Stimulated activated CD4-positive, alpha-beta T cell treated with anti-CD3 and anti-CD28 coated beads, TNF-alpha, amount 100 ng/mL, for 4 hours (primary cell): ENCODE measurements around the gene HEATR1.
A peak's percentile ranks its signal among the peaks of the same experiment; 100 is the strongest.
"Not testable (repeated sequence)": the region's sequence is repeated elsewhere in the genome, so short reads cannot be mapped to it uniquely, and the experiment has no call there.

Experiments
- DNase-seq, 3 experiments: peaks; one replicate each; pipeline ENCODE4 v3.0.0-alpha.2; 2020; ENCODE audit warnings: low read depth in 3 of 3

The HEATR1 gene

DNA sequence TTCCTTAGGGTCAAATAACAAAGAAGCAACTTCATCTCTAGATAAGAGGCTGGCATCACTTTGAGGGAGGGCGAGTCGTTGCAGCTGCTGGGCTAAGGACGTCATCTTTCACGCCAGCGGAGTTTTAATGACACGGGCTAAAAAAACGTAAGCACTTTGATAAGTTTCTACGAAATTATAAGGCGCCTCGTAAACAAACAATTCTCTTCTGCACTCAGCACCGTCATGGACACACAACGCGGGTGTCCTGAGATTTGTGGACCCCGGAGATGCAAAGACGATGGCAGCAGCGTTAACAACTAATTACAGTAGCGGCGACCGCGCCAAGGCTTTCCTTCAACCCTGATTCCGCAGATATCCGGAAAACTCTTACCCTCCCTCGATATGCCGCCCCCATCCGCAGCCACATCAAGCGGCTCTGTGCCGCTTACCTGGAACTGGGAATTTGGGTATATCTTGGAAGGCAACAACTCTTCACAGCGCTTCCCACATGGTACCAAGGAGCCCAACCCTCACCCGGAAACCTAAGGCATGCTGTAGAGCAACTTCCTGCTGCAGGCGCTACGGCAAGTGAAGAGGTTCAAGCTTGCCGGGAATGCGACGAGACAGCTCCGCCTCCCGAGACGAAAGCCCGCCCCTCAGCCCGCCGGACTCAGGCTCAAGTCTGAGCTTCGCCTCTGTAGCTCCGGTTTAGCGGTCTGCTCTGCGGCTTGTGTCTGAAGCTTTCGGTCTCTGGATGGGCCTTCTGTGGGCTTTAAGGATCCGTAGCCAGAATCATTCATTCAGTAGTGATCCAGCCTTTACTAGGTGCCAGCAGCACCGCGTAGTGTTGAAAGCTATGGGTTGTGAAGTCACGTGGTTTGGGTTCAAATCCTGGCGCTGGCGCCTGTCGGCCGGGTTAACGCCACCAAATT is at the start of gene HEATR1:
HEATR1 (minus strand) TSS at position 526 of the 914 bp plus-strand sequence; CDS start at position 105, 421 bp downstream.
- peak; percentile 77 to 82 (median 81) for DNase-seq

GRCh38 chr1:236645016-236645680 is 40.8 kb upstream of the HEATR1 start:
- no peak for DNase-seq

GRCh38 chr1:236642763-236643162 is 38.4 kb upstream of the HEATR1 start:
- DNase-seq, result no peak

- no peak for DNase-seq
These were observed 35.4 kb upstream of the HEATR1 start for GRCh38 chr1:236639686-236640085.

GRCh38 chr1:236638945-236639344 is 34.6 kb upstream of the HEATR1 start:
- no peak for DNase-seq

DNA sequence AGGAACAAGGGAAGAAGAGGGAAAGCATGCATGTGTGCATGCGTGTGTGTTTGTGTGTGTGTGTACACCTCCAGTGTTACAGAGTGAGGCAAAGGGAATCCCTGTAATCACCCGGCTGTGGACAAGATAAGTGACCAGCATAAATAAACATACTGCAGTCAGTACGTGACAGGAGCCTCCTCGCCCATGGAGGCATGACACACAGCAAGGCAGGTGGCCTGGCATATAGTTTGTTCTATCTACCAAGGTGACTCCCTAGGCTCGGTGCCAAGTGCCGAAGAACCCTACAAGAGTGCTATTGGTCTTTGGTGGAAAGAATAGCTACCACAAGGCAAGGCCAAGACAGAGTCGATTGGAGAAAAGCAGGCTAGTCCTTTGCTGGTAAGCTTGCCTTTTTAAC is 31.7 kb upstream of the HEATR1 start:
- DNase-seq, result no peak

DNA sequence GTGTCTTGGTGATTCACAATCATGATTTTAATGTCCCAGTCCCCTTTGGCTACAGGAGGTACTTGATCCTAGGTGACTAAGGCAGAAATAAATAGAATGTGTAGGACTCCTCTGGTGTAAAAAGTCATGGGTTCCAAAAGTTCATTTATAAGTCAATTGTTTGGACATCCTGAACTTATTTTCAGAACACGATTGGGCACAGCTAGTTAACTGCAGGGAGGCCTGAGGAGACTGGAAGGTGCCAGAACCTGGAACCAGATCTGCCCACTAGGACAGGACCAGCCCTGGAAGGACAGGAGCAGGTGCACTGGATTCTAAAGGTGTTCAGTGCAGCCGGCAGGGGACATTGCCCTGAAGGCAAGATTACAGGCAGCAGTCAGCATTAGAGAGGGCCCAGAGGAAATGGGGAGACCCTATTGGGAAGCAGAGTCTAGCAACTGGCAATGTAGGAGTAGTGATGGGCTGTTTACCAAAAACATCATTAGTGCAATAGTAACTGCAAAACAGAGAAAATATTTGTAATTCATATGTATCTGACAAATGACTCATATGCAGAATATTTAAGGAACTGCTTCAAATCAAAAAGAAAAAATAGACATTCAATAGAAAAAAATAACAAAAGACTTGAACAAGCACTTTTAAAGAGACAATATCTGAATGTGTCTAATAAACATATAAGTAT is 23.6 kb upstream of the HEATR1 start:
- no peak for DNase-seq

DNA sequence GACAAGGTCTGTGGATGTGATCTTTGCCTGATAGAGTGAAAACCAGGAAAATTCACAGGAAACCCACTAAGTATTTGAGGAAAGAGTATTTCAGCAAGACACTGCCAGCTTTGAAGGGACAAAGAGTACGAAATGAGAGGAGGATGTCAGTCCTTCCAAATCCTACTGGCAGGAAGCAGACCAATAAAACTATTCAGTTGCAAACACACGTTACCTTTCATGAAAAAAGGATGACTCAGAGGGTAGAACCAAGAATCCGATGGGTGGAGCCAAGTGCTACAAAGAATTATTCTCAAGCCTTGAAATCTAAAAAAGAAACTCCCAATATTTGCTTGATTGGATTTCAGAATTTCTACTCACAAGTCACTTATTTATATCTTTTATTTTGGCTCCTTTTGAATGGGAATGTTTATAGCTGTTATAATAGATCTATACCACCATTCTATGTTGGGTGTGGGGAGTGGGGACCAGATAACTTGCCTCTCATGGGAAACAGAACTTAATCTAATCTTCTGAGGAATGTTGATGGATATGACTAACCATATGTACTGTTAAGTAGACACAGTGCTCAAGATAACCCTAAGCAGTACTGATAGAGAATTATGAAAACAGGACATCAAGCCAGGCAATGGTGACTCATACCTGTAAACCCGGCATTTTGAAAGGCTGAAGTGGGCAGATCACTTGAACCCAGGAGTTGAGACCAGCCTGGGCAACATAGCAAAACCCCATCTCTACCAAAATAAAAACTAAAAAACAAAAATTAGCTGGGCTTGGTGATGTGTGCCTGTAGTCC is 19.3 kb upstream of the HEATR1 start:
- DNase-seq, result no peak

DNA sequence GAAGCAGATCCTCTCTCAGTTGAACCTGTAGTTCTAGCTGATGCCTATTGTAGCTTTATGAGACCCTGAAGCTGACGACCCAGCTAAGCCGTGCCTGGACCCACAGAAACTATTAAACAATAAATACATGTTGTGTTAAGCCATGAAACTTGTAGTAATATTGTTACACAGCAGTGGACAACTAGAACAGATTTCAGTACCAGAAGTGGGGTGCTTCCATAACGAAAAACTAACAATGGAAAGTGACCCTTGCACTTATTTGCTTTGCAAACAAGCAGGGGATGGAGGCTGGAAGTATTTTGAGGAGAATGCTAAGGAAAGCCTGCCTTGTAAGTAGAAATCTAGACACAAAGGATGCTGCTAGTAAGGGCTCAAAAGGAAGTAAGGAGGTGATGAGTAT is 18.1 kb upstream of the HEATR1 start:
- no peak for DNase-seq

GRCh38 chr1:236619398-236619797 is 15.1 kb upstream of the HEATR1 start:
- no peak for DNase-seq

DNA sequence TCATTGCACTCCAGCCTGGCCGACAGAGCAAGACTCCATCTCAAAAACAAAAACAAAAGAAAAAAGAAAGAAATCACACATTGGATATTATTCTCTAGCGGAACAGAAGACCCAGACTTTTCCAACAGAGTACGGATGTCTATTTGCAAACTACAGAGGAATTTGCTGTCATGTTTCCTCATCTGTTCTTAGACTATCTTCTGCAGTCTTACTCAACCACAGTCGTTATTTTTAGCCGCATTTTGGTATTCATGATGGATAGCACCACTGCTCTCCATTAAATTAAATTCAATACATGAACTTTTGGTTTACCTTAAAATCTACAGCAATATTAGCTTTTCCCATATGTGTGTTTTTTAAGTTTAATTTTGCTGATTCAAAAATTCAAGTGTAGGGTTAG is 14.2 kb upstream of the HEATR1 start:
- no peak for DNase-seq

- no peak for DNase-seq
These were observed 11.3 kb upstream of the HEATR1 start for GRCh38 chr1:236615399-236616148.

DNA sequence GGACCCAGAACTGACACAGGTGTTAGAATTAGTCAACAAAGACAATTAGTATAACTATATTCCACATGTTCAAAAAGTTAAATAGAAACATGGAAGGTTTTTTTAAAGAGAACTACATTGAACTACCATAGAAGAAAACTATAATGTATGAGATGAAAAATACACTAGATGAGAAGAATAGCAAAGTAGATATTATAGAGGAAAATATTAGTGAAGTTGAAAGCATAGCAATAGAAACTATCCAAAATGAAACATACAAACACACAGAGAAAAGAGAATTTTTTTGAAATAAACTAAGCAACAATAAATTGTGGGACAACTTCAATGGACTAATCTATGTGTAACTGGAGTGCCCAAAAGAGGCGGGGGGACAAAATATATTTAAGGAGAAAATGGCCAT is 8.0 kb upstream of the HEATR1 start:
- DNase-seq, result no peak

GRCh38 chr1:236608930-236609726 is 4.8 kb upstream of the HEATR1 start:
- DNase-seq, result no peak

DNA sequence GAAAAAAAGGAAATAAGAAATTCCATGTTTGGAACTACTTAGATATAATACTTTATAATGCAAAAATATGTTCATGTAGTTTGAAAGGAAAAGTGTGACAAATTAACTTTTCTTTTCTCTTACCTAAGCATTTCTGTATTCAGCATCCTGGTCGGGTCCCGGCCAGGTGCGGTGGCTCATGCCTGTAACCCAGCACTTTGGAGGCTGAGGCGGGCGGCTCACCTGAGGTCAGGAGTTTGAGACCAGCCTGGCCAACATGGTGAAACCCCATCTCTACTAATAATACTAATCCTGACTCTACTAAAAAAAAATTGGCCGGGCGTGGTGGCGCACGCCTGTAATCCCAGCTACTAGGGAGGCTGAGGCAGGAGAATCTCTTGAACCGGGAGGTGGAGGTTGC is 3.3 kb upstream of the HEATR1 start:
- not testable (repeated sequence) for DNase-seq

- no peak for DNase-seq
These were observed 840 bp upstream of the HEATR1 start for GRCh38 chr1:236604905-236605806.

DNA sequence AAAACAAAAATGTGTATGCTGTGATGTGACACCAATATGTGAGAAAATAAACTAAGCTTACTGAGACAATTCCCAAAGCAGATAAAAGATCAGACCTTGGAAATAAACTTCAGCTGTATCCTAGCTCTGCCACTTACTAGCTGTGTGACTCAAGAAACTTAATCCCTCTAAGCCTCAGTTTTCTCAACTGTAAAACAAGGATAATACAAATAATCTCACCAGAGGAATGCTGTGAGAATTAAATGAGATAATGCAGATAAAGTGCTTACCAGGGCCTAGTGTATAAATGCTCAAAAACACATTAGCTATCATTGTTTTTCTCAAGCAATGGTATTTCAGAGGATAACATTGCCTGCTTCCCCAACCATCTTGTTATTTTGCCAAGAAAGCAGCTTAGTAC is 2.1 kb downstream of the HEATR1 start:
- no peak for DNase-seq

DNA sequence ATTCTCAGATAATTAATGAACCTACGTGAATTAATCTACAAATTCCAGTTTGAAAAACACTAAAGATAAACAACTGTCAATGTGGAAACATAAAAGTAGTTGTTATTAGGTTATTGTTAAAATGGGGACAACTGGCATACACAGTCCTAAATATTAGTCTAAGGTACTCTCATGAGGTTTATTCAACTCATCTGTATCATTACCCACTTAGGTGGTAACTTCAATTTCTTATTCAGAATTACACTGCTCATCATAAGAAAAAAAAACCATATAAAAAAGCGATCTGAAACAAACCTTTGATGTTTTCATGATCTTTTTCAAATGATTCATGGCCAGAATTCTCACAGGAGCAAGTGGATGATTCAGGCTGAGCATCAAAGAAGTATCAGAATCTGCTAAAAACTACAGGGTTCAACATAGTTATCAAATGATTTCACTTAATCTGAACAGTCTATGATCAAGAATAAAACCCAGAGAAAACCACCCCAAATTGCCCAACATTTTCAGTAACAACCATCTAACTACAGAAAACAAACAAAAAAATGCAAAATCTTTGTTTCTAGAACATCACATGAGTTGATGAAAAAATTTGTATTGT is 13.7 kb downstream of the HEATR1 start:
- no peak for DNase-seq

- DNase-seq, result no peak
These were observed 14.8 kb downstream of the HEATR1 start for GRCh38 chr1:236589531-236589930.
